Hepatocyte (in vitro differentiated cells): ENCODE measurements around the gene CHST11.

Experiments
- CTCF ChIP-seq: fragments of 200-600 bp; sonication (generic); IDR thresholded peaks from 2 replicates; pipeline ENCODE4 v1.5.1; 2016; ENCODE audit warnings: antibody characterized with exemption, mild to moderate bottlenecking; ENCODE audit not compliant: poor library complexity
- EZH2phosphoT487 ChIP-seq: fragments of 200-600 bp; sonication (generic); IDR thresholded peaks from one replicate; pipeline ENCODE4 v1.6.1; 2018; ENCODE audit warnings: antibody characterized with exemption, mild to moderate bottlenecking, low read depth, moderate library complexity; ENCODE audit not compliant: unreplicated experiment, severe bottlenecking

- TF ChIP-seq EZH2phosphoT487 (no peak), CTCF (no peak)
Measured at GRCh38 chr12:104782296-104782695, 325.5 kb downstream of the CHST11 start.
